Mesothelial cell of epicardium (in vitro differentiated cells): ENCODE measurements around the gene ZZZ3. TPM values are rescaled to one million over a fixed set of nuclear protein-coding genes. Genes with fewer than 3 reads are reported as not detected.
"Not testable (repeated sequence)": the region's sequence is repeated elsewhere in the genome, so short reads cannot be mapped to it uniquely, and the experiment has no call there.

ENCODE experiments used
- DNase-seq, 2 experiments: peaks; one replicate each; pipeline ENCODE4 v3.0.0; 2021; ENCODE audit warnings: low spot score in 2 of 2; ENCODE audit not compliant: unreplicated experiment in 2 of 2
- H3K27ac Mint-ChIP-seq: 2 replicates; pipeline ENCODE4 v1.8.0; 2021; ENCODE audit warnings: mixed read lengths
- H3K27me3 Mint-ChIP-seq: 2 replicates; pipeline ENCODE4 v1.8.0; 2021; ENCODE audit warnings: low read depth, mixed read lengths
- H3K36me3 Mint-ChIP-seq: 2 replicates; pipeline ENCODE4 v1.8.0; 2021; ENCODE audit warnings: mixed read lengths
- H3K4me1 Mint-ChIP-seq: 2 replicates; pipeline ENCODE4 v1.8.0; 2021; ENCODE audit warnings: mixed read lengths
- H3K4me3 Mint-ChIP-seq: 2 replicates; pipeline ENCODE4 v1.8.0; 2021; ENCODE audit warnings: mild to moderate bottlenecking, moderate library complexity, mixed read lengths
- H3K9me3 Mint-ChIP-seq: 2 replicates; pipeline ENCODE4 v1.8.0; 2021; ENCODE audit warnings: mixed read lengths
- CTCF ChIP-seq: fragments of 200-600 bp; sonication (generic); IDR thresholded peaks from one replicate; pipeline ENCODE4 v1.5.0; 2021; ENCODE audit warnings: antibody characterized with exemption; ENCODE audit not compliant: unreplicated experiment
- total RNA-seq: library from RNA; stranded (reverse); gene quantifications from 3 replicates; pipeline ENCODE4 v1.2.1, GENCODE V29; 2021

Gene ZZZ3
- total RNA-seq, 1 donor from 2014 or later, result 66.9 TPM

- Mint-ChIP-seq H3K4me1 (peaks cover 15% of the 10 kb centered on the region), H3K4me3 (peak overlapping the region; percentile 75), H3K36me3 (peaks cover 11% of the 10 kb centered on the region), H3K27me3 (no peaks in the 10 kb centered on the region), H3K9me3 (peaks cover 4% of the 10 kb centered on the region), H3K27ac (peak overlapping the region; percentile 78)
- TF ChIP-seq CTCF, result no peak
- peak; percentile 40 to 49 for DNase-seq
Measured at GRCh38 chr1:77687519-77687906, 5.1 kb upstream of the ZZZ3 start.

- TF ChIP-seq CTCF, result no peak
- Mint-ChIP-seq H3K9me3 (peaks cover 4% of the 10 kb centered on the region), H3K36me3 (peaks cover 7% of the 10 kb centered on the region), H3K4me1 (peaks cover 17% of the 10 kb centered on the region), H3K27me3 (no peaks in the 10 kb centered on the region), H3K27ac (no peak overlapping the region), H3K4me3 (peak overlapping the region; percentile 75)
- no peak for DNase-seq
Measured at GRCh38 chr1:77686796-77687518, 4.5 kb upstream of the ZZZ3 start.

DNA sequence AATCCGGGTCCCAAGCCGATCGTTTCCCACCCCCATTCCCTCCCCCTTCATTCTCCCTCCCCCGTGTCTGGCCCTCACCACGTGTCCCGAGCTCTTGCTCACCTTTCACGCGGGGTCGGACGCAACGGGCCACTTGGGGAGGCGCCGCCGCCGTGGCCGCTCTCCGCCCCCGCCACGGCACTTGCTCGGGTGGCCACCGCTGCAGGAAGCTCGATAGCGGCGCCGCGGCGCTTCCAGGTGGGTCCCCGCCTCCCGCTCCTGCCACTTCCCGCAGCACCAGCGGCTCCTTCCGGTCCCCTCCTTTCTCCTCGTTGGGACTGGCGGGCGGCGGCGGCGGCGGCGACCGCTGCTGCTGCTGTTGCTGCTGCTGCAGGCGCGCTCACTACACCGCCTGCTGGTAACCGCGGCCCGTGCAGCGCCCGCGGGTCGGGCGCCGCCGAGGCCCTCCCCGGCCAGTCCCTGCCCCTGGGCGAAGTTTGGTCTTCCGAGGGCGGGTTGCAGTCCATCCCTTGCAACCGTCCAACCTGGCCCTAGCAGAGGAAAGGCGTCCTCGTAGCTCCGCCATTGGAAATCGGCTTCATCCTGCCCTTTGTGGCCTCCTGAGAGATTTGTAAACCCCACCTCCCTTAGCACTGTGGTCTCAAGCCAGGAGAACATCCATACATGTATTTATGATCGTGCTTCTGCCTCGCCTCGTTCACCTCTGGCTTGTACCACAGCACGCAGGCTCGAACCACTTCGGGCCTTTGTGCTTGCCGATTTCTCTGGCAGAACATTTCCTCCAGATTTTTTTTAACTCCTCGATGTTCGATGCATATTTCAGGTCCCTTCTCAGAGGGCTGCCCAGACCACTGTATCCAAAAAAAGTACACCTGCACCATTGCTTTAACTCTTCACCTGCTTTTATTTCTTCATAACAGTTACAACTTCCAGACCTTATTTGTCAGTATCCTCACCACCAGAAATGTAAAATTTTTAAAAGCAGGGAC, 996 bp upstream of the ZZZ3 start:
- peak; percentile 88 to 94 for DNase-seq
- no peaks in the 10 kb centered on the region for H3K9me3 Mint-ChIP-seq
- H3K4me1 Mint-ChIP-seq, result peaks cover 32% of the 10 kb centered on the region
- peak overlapping the region; percentile 98 for H3K27ac Mint-ChIP-seq
- no peaks in the 10 kb centered on the region for H3K36me3 Mint-ChIP-seq
- H3K4me3 Mint-ChIP-seq, result peak overlapping the region; percentile 94
- TF ChIP-seq CTCF, result peak; percentile 91
- no peaks in the 10 kb centered on the region for H3K27me3 Mint-ChIP-seq

- H3K4me3 Mint-ChIP-seq, result no peak overlapping the region
- H3K36me3 Mint-ChIP-seq, result no peaks in the 10 kb centered on the region
- H3K27me3 Mint-ChIP-seq, result no peaks in the 10 kb centered on the region
- no peak for DNase-seq
- no peaks in the 10 kb centered on the region for H3K9me3 Mint-ChIP-seq
- H3K27ac Mint-ChIP-seq, result peak overlapping the region; percentile 0
- H3K4me1 Mint-ChIP-seq, result peaks cover 33% of the 10 kb centered on the region
- TF ChIP-seq CTCF, result no peak
Measured at GRCh38 chr1:77680173-77680572, 2.3 kb downstream of the ZZZ3 start.

DNA sequence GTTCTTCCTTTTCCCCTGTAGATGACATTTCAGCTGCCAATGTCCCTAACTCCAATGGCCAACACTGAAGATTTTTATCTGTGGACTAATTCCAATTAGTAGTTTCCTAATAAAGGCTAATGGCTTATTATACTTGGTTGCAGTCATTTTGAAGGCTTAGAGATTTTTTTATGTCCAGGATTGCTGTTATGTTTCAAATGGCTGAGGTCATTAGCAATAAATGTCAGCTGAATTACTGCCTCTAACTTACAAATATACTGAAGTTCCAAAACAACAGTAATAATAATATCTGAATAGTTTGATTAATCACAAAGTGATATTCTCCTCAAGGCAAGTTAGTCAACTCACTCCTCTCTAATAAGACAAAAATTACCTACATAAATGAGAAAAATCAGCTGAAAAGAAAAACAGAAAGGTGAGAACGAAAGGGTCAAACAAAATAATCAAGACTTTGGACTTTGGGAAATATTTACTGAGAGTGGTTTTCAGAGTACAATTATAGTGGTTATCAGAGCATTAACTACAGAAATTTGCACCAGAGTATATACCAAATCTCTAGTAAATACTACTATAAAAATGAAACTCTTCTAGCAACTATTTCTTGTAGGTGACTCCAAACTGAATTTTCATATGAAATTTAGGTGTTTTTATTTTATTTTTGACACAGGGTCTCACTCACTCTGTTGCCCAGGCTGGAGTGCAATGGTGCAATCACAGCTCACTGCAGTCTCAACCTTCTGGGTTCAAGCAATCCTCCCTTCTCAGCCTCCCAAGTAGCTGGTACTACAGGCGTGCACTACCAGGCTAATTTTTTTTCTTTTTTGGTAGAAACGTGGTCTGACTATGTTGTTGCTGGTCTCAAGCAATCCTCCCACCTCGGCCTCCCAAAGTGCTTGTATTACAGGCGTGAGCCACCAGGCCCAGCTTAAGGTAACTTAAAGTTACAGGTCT, 3.5 kb downstream of the ZZZ3 start:
- Mint-ChIP-seq H3K4me3 (no peak overlapping the region), H3K4me1 (peaks cover 24% of the 10 kb centered on the region), H3K27me3 (no peaks in the 10 kb centered on the region), H3K36me3 (no peaks in the 10 kb centered on the region), H3K9me3 (no peaks in the 10 kb centered on the region), H3K27ac (peak overlapping the region; percentile 23)
- no peak for DNase-seq
- no peak for TF ChIP-seq CTCF

DNA sequence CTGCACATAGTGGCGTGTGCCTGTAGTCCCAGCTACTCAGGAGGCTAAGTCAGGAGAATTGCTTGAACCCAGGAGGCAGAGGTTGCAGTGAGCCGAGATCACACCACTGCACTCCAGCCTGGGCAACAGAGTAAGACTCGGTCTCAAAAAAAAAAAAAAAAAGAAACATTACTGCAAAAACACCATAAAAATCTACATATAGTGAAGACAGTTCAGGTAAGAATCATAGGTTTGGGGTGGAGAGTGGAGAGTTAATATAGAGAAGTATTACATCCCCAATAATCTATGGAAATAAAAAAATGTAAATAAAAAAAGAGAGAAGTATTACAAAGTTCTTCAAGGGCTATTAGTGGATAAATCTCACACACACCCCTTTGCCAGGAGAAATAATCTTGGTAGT, 7.7 kb downstream of the ZZZ3 start:
- not testable (repeated sequence) for DNase-seq, H3K27me3 Mint-ChIP-seq, H3K4me3 Mint-ChIP-seq, H3K27ac Mint-ChIP-seq, H3K36me3 Mint-ChIP-seq, H3K9me3 Mint-ChIP-seq
- H3K4me1 Mint-ChIP-seq, result peaks cover 29% of the 10 kb centered on the region
